Neural cell (in vitro differentiated cells): ENCODE measurements around the gene SOX12. TPM values are rescaled to one million over a fixed set of nuclear protein-coding genes. Genes with fewer than 3 reads are reported as not detected.

Experiments used
- H2AFZ ChIP-seq: fragments of 200-600, 300-800 bp; sonication (generic), shearing (Covaris generic); 2 replicates; pipeline ENCODE4 v1.6.0; 2014; ENCODE audit warnings: low read depth, mild to moderate bottlenecking, antibody characterized with exemption, low read length, moderate library complexity
- H3F3A ChIP-seq: fragments of 200-600 bp; shearing (Covaris generic); 2 replicates; pipeline ENCODE4 v1.6.1; 2016; ENCODE audit warnings: mild to moderate bottlenecking, moderate library complexity, mixed read lengths, antibody characterized with exemption, low read length; ENCODE audit not compliant: insufficient read depth, poor library complexity, severe bottlenecking
- H3K27ac ChIP-seq: fragments of 200-600, 300-800 bp; sonication (generic), shearing (Covaris generic); 2 replicates; pipeline ENCODE4 v1.5.1; 2014; ENCODE audit warnings: mild to moderate bottlenecking, low read length, moderate library complexity
- H3K27me3 ChIP-seq: fragments of 300-800, 200-600 bp; sonication (generic), shearing (Covaris generic); 2 replicates; pipeline ENCODE4 v1.6.0; 2014; ENCODE audit warnings: mild to moderate bottlenecking, low read depth, low read length, moderate library complexity; ENCODE audit not compliant: insufficient read depth
- H3K36me3 ChIP-seq: fragments of 300-800, 200-600 bp; sonication (generic), shearing (Covaris generic); 2 replicates; pipeline ENCODE4 v1.5.1; 2014; ENCODE audit warnings: mild to moderate bottlenecking, antibody characterized with exemption, low read length, moderate library complexity; ENCODE audit not compliant: insufficient read depth
- H3K4me2 ChIP-seq: fragments of 300-800, 200-600 bp; sonication (generic), shearing (Covaris generic); 2 replicates; pipeline ENCODE4 v1.6.0; 2014; ENCODE audit warnings: mild to moderate bottlenecking, low read length
- H3K4me3 ChIP-seq: fragments of 300-800, 200-600 bp; sonication (generic), shearing (Covaris generic); 2 replicates; pipeline ENCODE4 v1.5.1; 2014; ENCODE audit warnings: mild to moderate bottlenecking, low read length, moderate library complexity
- H3K79me2 ChIP-seq: fragments of 200-600 bp; shearing (Covaris generic); replicated peaks from 2 replicates; pipeline ENCODE4 v1.6.0; 2014; ENCODE audit warnings: mild to moderate bottlenecking, low read length, moderate library complexity; ENCODE audit not compliant: insufficient read depth
- H3K9ac ChIP-seq: fragments of 300-800, 200-600 bp; sonication (generic), shearing (Covaris generic); 2 replicates; pipeline ENCODE4 v1.6.1; 2016; ENCODE audit warnings: mild to moderate bottlenecking, low read length, mixed read lengths
- H3K9me2 ChIP-seq: fragments of 200-600 bp; shearing (Covaris generic); 2 replicates; pipeline ENCODE4 v1.6.1; 2016; ENCODE audit warnings: mild to moderate bottlenecking, low read length, mixed read lengths; ENCODE audit not compliant: insufficient read depth
- H3K9me3 ChIP-seq: fragments of 200-600, 300-800 bp; sonication (generic), shearing (Covaris generic); 2 replicates; pipeline ENCODE4 v1.6.1; 2016; ENCODE audit warnings: mild to moderate bottlenecking, mixed run types, low read length, moderate library complexity, mixed read lengths
- H4K20me1 ChIP-seq: fragments of 200-600 bp; shearing (Covaris generic); 2 replicates; pipeline ENCODE4 v1.6.1; 2016; ENCODE audit warnings: mild to moderate bottlenecking, mixed run types; ENCODE audit not compliant: insufficient read depth
- CTCF ChIP-seq: fragments of 450-650 bp; IDR thresholded peaks from 2 replicates; pipeline ENCODE4 v1.5.1; 2014; ENCODE audit warnings: antibody characterized with exemption, mild to moderate bottlenecking, moderate library complexity; ENCODE audit not compliant: poor library complexity, severe bottlenecking
- EP300 ChIP-seq: fragments of 450-650 bp; conservative IDR thresholded peaks from 2 replicates; pipeline ENCODE4 v1.6.1; 2014; ENCODE audit warnings: antibody characterized with exemption, mild to moderate bottlenecking, moderate library complexity; ENCODE audit not compliant: poor library complexity, severe bottlenecking
- EZH2 ChIP-seq: fragments of 200-600, 300-800 bp; shearing (Covaris generic), sonication (generic); IDR thresholded peaks from 2 replicates; pipeline ENCODE4 v1.6.1; 2014; ENCODE audit warnings: antibody characterized with exemption, low read length, borderline replicate concordance, mild to moderate bottlenecking; ENCODE audit not compliant: insufficient read depth, poor library complexity, severe bottlenecking
- MXI1 ChIP-seq: fragments of 450-650 bp; conservative IDR thresholded peaks from 2 replicates; pipeline ENCODE4 v1.6.1; 2014; ENCODE audit warnings: antibody characterized with exemption, mild to moderate bottlenecking; ENCODE audit not compliant: poor library complexity, severe bottlenecking
- POLR2AphosphoS5 ChIP-seq: IDR thresholded peaks from 2 replicates; pipeline ENCODE4 v1.6.1; 2012
- RAD21 ChIP-seq: fragments of 450-650 bp; conservative IDR thresholded peaks from 2 replicates; pipeline ENCODE4 v1.6.1; 2014; ENCODE audit warnings: antibody characterized with exemption, mild to moderate bottlenecking, moderate library complexity
- REST ChIP-seq: IDR thresholded peaks from 2 replicates; pipeline ENCODE4 v1.6.1; 2012; ENCODE audit warnings: borderline replicate concordance
- SMC3 ChIP-seq: fragments of 450-650 bp; conservative IDR thresholded peaks from 2 replicates; pipeline ENCODE4 v1.6.1; 2014; ENCODE audit warnings: antibody characterized with exemption, mild to moderate bottlenecking, moderate library complexity; ENCODE audit not compliant: poor library complexity
- TAF1 ChIP-seq: IDR thresholded peaks from 2 replicates; pipeline ENCODE4 v1.6.1; 2012; ENCODE audit warnings: low read depth
- polyA plus RNA-seq: library from polyadenylated mRNA; depleted of rRNA; stranded (reverse); fragments of >200 nt; gene quantifications from 2 replicates; pipeline ENCODE4 v1.2.3, GENCODE V29; 2014

SOX12 gene
- polyA plus RNA-seq, 1 donor from 2014 or later: 6.8 TPM

- TF ChIP-seq SMC3 (no peak), REST (no peak), EZH2 (no peak), TAF1 (peak; percentile 46), MXI1 (peak; percentile 30), CTCF (no peak), POLR2AphosphoS5 (peak; percentile 89), RAD21 (no peak)
- H3K27ac ChIP-seq: peak within 1 kb of the TSS; percentile 98
- peak within 1 kb of the TSS; percentile 87 for H3K4me2 ChIP-seq
- no peaks in the 10 kb centered on the region for H3K36me3 ChIP-seq
- H3K27me3 ChIP-seq: no peaks in the 10 kb centered on the region
- peak within 1 kb of the TSS; percentile 97 for H3K9ac ChIP-seq
- H3K9me2 ChIP-seq: no peaks in the 10 kb centered on the region
- H4K20me1 ChIP-seq: no peaks in the 10 kb centered on the region
- peak within 1 kb of the TSS; percentile 80 for H2AFZ ChIP-seq
- H3K9me3 ChIP-seq: no peaks in the 10 kb centered on the region
- peak within 1 kb of the TSS; percentile 84 for H3K4me3 ChIP-seq
- H3F3A ChIP-seq: no peaks in the 10 kb centered on the region
- H3K79me2 ChIP-seq: peaks cover 13% of the 10 kb centered on the region
Measured at GRCh38 chr20:346640-347316, 21.4 kb downstream of the SOX12 start, which contains the start of gene NRSN2. Gene NRSN2 (plus strand): TSS chr20:347111. CDS start chr20:349644, 2,533 bp downstream.

GRCh38 chr20:347317-347639, 21.9 kb downstream of the SOX12 start:
- peak overlapping the region; percentile 56 for H2AFZ ChIP-seq
- H3K9ac ChIP-seq: peak overlapping the region; percentile 97
- H3K4me3 ChIP-seq: peak overlapping the region; percentile 84
- no peaks in the 10 kb centered on the region for H3K27me3 ChIP-seq
- TF ChIP-seq MXI1: no peak
- no peak for TF ChIP-seq POLR2AphosphoS5
- TF ChIP-seq REST: no peak
- no peak for TF ChIP-seq RAD21
- no peak for TF ChIP-seq EP300
- no peak for TF ChIP-seq EZH2
- TF ChIP-seq TAF1: no peak
- no peak for TF ChIP-seq SMC3
- TF ChIP-seq CTCF: no peak
- no peaks in the 10 kb centered on the region for H3K36me3 ChIP-seq
- no peaks in the 10 kb centered on the region for H3K9me2 ChIP-seq
- H3K4me2 ChIP-seq: peak overlapping the region; percentile 55
- peak overlapping the region; percentile 98 for H3K27ac ChIP-seq
- H3F3A ChIP-seq: no peaks in the 10 kb centered on the region
- peaks cover 13% of the 10 kb centered on the region for H3K79me2 ChIP-seq
- H3K9me3 ChIP-seq: no peaks in the 10 kb centered on the region
- H4K20me1 ChIP-seq: no peaks in the 10 kb centered on the region
